IPS-NIHi7 (cell line): ENCODE results near the gene BACE1-AS.
"Not testable (repeated sequence)": the region's sequence is repeated elsewhere in the genome, so short reads cannot be mapped to it uniquely, and the experiment has no call there.

ENCODE experiments used
- DNase-seq: peaks from one replicate; pipeline ENCODE4 v3.0.0; 2012; ENCODE audit warnings: mixed read lengths; ENCODE audit errors: extremely low spot score

The BACE1-AS gene

GRCh38 chr11:117327255-117327566, 36.1 kb downstream of the BACE1-AS start:
- not testable (repeated sequence) for DNase-seq

GRCh38 chr11:117327567-117328374, 36.6 kb downstream of the BACE1-AS start, which contains the start of gene CEP164:
Gene CEP164, plus strand, starts transcription at chr11:117327854. Its CDS starts 10,733 bp downstream, at chr11:117338587.
- peak; percentile 99 for DNase-seq

- DNase-seq: peak; percentile 57
These were observed 37.3 kb downstream of the BACE1-AS start for GRCh38 chr11:117328375-117329010.

- no peak for DNase-seq
These were observed 41.7 kb downstream of the BACE1-AS start for GRCh38 chr11:117332843-117333242.

- no peak for DNase-seq
These were observed 42.8 kb downstream of the BACE1-AS start for GRCh38 chr11:117333917-117334316.

GRCh38 chr11:117334896-117335295, 43.8 kb downstream of the BACE1-AS start:
- no peak for DNase-seq

GRCh38 chr11:117335399-117335798, 44.3 kb downstream of the BACE1-AS start:
- no peak for DNase-seq

GRCh38 chr11:117337076-117337475, 45.9 kb downstream of the BACE1-AS start:
- DNase-seq: no peak
